Stimulated activated CD4-positive, alpha-beta T cell treated with anti-CD3 and anti-CD28 coated beads, Interleukin-1b, Interleukin-23, amount 100 ng/mL, for 24 hours (primary cell): ENCODE results near the gene DPPA4.
"Not testable (repeated sequence)": the region's sequence is repeated elsewhere in the genome, so short reads cannot be mapped to it uniquely, and the experiment has no call there.

ENCODE experiments used
- DNase-seq, 4 experiments: peaks; one replicate each; pipeline ENCODE4 v3.0.0-alpha.2; 2020; ENCODE audit warnings: low read depth in 4 of 4, low spot score in 1 of 4

Gene DPPA4, protein sequence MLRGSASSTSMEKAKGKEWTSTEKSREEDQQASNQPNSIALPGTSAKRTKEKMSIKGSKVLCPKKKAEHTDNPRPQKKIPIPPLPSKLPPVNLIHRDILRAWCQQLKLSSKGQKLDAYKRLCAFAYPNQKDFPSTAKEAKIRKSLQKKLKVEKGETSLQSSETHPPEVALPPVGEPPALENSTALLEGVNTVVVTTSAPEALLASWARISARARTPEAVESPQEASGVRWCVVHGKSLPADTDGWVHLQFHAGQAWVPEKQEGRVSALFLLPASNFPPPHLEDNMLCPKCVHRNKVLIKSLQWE

DNA sequence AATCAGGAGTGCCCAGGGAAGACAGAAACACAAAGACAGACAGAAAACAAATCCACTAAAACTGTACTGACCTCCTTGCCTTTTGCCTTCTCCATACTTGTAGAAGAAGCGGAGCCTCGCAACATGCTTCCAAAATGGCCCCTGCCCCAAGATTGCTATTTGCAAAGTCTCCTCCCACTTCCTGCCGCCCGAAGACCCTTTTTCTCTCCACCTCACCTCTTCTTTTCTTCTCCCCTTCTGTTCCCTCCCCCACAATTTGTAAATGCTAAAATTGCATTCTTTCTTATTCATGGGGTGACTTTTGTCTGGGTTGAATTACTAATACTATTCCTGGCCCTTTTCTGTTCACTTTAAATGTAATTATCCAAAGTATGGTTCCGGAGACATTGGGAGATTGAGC lies at the start of gene DPPA4:
Gene DPPA4 (minus strand): TSS at position 154 of the 400 bp plus-strand sequence. CDS start 29 bp downstream, at position 125.
- no peak for DNase-seq

DNA sequence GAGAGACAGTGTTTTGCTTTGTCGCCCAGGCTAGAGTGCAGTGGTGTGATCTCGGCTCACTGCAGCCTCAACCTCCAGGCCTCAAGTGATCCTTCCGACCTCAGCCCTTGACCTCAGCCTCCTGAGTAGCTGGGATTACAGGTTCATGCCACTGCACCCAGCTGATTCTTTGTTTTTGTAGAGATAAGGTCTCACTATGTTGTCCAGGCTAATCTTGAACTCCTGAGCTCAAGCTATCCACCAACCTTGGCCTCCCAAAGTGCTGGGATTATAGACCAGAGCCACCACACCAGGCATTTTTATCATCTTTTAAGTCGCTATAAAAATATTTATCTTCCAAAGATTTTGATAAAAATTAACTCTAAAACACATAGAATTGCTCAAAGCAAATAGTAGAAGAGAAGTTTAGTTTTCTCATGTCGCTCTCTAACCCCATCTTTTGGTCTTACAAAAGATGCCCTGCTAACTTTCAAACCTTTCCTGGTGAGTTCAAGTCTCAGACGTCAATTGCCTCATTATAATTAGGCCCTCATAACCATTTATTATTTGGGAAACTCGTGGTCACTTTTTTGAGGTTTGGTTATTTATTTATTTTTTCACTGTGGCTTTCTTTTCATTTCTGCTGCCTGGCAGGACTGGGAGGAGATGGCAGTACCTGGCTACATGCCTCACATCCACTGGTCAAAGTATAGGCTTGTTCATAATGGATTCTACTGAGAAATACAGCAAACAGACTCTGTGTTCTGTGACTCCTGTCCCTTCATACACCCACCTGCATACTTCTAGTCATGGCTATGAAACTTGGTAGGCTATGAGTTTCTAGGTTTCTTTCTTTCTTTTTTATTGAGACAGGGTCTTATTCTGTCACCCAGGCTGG lies 48.3 kb upstream of the DPPA4 start:
- DNase-seq, result no peak

DNA sequence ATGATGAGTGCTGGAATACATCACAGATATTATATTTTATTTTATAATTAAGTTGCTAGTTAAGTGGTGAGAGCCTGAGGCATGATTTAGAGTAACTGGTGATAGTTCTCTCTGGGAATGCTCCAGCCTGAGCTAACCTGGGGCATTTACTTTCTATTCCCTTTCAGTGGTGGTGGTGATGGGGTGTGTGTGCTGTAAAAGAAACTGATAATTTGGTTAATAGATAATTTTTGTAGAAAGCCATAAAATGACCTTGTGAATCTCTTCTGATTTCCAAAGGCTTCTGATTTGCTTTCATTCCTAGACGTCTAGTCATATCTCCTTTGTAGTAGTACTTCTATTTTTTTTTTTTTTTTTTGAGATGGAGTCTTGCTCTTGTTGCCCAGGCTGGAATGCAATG lies 46.8 kb upstream of the DPPA4 start:
- DNase-seq, result no peak

DNA sequence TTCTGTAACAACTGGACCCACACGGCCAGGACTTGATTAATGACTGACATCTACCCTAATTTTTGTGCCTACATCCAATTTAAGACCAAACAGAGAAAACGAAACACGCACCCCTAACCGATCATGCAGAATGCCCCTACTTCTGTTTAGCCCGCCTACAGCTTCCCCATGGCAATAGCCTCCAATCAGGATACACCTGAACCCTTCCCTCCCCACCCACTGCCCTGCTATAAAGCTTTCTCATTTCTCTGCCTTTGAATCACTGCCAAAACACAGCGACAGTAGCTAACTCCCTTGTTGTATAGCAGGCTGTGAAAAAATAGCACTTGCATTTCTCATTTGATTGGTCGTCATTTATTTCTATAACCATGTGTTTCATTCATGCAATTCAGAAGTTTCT lies 45.2 kb upstream of the DPPA4 start:
- DNase-seq, result no peak

DNA sequence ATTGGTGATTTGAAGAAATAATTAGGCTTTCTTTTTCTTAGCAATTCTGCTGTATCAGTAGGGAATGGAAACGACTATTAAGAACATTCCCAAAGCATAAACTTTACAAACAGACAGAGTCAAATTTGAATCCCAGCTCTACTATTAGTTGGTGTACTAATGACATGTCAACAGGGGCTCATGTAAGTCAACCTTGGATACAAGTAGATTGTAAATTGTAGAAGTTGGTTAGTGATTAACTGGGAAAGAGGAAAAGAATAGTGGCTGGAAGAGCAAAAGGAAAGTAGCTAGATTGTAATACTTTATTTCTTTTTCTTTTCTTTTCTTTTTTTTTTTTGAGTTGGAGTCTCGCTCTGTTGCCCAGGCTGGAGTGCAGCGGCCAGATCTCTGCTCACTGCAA lies 38.6 kb upstream of the DPPA4 start:
- no peak for DNase-seq

DNA sequence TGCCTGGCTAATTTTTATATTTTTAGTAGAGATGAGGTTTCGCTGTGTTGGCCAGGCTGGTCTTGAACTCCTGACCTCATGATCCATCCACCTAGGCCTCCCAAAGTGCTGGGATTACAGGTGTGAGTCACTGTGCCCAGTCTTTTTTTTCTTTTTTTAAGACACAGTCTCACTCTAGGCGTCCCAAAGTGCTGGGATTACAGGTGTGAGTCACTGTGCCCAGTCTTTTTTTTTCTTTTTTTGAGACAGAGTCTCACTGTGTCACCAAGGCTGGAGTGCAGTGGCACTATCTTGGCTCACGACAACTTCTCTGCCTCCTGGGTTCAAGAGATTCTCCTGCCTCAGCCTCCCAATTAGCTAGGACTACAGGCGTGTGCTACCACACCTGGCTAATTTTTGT lies 37.1 kb upstream of the DPPA4 start:
- DNase-seq, result not testable (repeated sequence)

DNA sequence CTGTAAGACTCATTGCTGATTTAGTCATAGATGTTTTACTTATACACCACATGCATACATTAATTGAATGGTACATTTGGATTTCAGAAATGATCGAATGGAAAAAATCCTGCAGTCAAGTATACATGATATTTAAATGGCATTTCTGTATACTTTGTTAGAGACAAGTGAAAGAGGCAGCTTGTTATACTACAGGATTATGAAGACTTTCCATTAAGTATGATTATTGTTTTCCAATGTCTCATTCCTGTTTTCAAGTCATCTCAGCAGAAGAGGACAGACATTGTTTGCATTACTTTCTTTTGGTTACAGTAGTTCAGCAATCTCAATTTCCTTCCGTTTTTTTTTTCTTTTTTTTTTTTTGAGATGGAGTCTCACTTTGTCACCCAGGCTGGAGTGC lies 36.6 kb upstream of the DPPA4 start:
- DNase-seq, result no peak

DNA sequence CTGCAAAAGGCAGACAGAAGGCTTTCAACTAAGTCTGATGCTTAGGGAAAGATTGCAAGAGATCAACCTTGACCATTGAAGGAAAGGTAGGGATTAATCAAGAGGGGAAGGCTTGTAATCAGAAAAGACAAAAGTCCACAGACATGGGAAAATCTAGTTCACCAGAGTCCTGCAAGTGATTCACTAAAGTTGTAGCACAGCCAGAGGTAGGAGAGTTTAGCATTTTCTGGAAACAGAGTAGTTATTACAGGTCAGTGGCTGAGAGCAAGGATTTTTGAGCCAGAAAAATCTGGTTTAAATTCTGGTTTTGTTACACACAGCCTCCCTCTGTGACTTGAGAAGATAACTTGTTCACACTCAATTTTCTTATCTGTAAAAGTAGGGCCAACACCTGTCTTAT lies 35.3 kb upstream of the DPPA4 start:
- no peak for DNase-seq

DNA sequence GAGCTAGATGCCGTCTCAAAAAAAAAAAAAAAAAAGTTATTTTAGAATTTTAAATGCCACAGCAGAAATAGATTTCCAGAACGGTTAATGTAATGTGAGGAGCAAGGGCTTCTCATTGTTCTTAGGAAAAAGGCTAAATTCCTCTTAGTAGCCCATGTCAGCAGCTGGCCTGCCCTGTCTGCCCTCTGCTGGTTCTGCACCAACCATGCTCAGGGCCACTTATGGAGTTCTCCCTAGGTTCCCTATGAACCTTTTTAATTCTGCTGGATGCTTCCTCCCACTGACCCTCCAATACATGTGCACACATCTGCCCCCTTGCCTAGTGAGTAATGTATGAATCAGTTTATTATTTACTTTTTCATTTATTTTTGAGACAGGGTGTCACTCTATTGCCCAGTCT lies 32.2 kb upstream of the DPPA4 start:
- DNase-seq, result no peak

DNA sequence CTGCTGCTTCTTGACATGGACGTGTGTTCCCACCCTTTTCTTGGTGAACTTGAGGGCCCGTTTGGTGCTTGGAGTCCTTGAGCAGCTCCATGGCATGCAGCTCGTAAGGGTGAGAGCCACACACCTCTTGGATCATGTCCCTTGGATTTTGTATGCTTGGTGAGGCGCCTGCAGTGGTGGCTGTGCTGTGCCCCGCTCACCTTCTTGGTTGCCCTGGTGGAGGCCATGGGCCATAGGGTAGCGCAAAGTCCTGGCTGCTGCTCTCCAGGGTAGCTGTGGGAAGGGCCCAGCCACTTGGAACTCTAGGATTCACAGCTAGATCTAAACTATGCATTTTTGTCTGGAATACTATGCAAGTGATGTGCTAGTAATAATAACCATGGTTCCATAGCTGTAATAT lies 26.7 kb upstream of the DPPA4 start:
- no peak for DNase-seq

DNA sequence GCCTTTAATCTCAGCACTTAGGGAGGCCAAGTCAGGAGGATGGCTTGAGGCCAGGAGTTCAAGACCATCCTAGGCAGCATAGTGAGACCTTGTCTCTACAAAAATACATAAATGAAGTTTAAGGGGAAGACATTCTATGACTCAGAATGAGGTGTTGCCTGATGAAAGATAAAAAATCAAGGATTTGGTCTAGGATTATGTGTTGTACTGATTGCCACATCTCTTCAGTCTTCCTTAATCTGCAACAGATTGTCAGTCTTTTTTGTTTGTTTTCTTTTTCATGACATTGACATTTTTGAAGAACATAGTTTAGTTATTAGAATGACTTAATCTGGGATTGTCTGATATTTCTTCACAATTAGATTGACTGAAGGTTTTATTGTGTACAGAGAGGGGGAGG lies 26.3 kb upstream of the DPPA4 start:
- no peak for DNase-seq

DNA sequence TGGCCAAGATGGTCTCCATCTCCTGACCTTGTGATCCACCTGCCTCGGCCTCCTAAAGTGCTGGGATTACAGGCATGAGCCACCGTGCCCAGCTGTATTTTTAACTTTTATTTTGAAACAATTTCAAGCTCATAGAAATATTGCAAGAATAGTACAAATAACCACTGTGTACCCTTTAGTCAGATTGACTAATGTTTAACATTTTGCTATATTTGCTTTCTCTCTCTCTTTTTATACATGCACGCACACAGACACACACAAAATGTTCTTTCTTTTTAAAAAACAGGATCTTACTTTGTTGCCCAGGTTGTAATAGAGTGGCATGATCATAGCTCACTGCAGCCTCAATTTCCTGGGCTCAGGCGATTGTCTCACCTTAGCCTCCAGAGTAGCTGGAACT lies 25.5 kb upstream of the DPPA4 start:
- DNase-seq, result no peak

DNA sequence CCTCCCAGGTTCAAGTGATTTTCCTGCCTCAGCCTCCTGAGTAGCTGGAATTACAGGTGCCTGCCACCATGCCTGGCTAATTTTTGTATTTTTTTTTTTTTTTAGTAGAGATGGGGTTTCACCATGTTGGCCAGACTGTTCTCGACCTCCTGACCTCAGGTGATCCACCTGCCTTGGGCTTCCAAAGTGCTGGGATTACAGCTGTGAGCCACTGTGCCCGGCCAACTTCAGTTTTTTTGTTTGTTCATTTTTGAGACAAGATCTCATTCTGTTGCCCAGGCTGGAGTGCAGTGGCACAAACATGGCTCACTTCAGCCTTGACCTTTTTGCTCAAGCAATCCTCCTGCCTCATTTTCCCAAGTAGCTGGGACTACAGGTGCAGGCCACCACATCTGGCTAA lies 21.5 kb upstream of the DPPA4 start:
- DNase-seq, result not testable (repeated sequence)

DNA sequence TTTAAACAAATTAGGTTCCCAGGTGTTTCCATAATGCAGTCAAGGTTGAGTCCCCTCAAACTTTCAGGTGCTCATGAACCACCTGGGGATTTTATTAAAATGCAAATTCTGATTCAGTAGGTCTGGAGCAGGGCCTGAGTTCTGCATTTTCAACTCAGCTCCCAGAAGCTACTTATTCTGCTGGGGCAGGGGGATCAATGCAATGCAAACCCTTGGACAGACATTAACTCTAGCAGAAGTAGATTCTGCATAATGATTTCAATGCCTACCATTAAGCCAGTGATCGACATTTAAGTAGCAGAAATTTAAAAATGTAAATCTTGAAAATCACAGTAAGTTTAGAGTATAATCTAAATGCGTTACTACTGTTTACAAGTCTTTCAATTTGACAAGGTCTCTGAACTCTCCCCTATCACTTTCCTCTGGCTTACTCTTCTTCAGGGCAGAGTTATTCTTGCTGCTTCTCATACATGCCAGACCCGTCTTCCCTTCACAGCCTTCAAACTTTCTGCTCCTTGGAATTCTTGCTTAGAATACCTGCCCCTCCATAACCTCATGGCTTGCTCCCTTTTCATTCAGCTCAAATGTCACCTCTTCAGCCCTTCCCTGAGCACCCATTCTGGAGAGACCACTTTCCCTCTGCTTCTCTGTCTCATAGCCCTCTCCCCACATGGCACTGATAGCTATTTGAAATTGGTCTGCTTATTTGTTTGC lies 19.3 kb upstream of the DPPA4 start:
- DNase-seq, result no peak

DNA sequence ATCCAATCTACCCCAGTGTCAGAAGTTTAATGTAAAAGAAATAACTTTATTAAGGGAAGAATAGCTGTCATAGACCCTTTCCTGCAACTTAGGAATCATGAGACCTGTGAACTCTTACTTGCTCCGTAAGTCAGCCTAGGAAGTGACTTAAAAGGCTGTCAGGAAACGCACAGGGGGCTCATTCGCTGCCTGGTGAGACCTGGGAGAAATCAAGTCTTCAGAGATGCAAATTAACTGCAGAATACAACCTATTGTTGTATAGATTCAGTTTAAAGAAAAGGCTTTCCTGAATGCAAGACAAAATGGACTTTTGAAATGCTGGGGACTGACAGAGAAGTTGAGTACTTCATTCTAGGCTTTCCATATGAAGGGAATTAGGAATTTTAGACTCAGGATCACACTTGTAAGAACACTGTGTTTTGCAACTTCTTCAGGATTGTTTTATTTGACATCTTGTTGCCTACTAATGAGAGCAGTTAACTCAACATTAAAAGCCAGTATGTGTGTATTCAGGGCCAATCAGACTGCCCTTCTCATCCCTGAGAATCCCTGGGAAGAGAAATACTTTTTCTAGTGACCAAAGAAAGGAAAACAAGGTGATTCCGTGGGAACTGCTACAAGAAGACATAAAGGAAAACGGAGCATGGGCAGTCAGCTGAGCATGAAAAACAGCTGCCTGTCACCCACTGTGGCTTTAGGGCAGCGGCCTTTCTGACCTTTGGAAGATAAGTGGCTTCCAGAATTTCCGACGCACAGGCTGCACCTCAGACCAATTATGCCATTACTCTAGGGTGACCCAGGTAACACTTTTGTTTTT lies 18.5 kb upstream of the DPPA4 start:
- no peak for DNase-seq

DNA sequence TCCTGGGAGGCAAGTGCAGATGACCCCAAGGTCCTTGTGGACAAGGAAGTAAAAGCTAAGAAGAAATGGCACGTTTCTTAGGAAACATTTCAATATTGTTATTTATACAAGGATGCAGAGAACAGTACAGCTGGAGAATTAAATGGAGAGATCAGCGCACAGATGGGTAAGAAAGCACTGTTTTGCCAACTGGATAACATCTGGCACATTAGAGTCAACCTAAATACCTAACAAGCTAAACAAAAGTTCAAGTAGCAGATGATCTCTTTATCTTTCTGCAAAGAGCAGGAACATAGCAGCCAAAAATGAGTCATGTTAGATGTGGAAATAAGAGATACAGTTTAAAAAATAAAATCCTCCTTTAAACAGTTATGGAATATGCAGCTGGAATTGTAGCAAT lies 15.7 kb upstream of the DPPA4 start:
- no peak for DNase-seq

DNA sequence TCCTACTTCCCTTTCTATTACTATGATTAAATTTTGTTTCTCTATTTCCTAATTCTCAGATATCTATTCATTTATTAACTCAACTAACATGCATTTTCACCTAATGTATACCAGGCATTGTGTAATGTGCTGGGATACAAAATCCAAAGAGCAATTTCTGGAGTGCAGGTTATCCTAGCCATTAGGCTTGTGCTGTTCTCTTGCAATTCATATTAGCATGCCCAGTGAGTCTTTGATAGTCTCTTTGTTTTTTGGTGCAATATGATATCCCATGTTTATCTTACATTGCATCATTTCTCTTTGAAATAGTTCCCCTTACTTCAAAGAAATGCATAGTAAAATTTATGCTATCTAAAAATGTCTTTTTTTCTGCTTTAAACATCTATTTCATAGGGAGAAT lies 13.9 kb upstream of the DPPA4 start:
- DNase-seq, result no peak

DNA sequence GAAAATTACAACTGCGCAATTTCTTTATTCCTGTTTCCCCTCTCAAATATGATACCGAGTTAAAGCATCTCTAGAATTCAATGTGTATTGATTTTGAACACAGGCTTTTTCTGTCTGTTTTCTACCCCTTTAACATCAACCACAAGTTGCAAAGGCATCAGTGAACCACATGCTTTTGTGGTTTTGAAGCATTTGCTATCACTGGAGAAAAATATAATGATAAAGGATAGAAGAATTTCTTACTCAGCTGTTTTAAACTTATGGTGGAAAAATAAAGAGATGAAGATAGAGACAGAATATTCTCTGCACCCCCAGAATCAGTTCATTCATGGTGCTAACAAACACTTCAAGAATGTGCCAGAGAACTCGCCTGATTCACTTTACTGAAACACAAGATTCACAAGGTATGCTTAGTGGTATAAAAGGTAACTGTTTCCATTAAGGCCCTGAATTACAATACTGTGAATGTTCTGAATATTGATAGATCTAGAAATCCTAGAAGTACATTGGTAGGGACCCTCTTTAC lies 9.5 kb upstream of the DPPA4 start:
- DNase-seq, result no peak

DNA sequence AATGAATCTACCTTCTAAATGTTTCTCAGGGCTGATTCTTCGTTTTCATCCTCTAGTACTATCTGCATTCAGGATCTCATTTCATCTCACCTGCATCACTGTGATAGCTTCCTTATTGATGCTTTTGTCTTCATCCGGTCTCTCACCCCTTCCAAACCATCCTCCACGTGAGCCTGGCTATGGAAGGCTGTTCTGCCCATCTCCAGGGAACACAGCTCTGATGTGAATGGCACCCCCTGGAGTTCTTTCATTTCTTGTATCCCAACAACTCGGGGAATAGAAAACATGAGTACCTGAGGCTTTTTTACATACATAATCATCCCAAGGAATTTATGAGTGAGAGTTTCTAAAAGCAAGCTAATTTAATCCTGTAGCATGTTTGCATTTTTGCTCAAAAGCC lies 8.8 kb upstream of the DPPA4 start:
- no peak for DNase-seq

DNA sequence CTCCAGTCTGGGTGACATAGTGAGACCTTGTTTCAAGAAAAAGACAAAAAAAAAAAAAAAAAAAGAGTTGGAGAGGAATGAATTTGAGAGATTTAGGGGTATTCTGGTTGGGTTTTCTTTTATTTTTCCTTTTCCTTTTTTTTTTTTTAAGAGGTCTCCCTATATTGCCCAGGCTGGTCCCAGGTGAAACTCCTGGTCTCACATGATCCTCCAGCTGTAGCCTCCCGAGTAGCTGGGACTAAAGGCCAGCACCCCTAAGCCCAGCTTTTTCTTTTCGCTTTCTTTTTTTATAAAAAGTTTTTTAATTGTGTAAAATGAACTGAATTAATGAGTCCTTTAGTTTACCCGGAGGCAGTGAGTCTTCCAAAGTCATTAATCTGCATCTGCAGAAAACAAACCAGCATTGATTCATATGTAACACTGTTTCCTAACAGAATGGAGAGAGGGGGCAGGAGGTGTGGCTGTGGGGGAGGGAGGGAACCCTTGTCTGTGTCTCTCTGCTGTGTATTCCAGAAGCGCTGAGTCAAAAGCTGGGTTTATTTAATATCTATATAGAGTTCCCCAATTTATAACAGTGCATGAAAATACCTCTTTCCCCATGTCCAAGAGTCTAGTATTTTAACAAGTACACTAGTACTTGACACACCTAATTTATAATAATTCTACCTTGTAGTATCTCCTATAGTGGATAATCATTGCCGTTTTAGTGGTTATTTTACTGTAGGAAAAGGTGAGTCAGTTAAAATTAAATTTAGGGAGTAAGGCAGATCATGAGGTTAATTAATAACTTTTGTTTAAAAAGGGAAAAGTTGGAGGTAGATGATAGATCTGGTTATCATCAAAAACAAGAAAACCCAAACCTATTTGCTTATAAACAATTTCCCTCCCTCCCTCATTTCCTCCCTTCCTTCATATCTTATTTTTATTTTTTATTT lies 2.6 kb upstream of the DPPA4 start:
- DNase-seq, result no peak
